Transverse colon (tissue), 4 donors: ENCODE results near the gene UBAC1. TPM values are rescaled to one million over a fixed set of nuclear protein-coding genes. Genes with fewer than 3 reads are reported as not detected.

ENCODE experiments used
- DNase-seq: peaks from one replicate; pipeline ENCODE4 v3.0.0-alpha.2; 2019
- H3K27ac ChIP-seq, 4 donors: fragments of 200-600 bp; sonication (generic); 2 replicates each; pipeline ENCODE4 v1.5.1; 2016 to 2018; ENCODE audit warnings: inconsistent platforms in 4 of 4
- H3K27me3 ChIP-seq: fragments of 200-600 bp; sonication (generic); 2 replicates; pipeline ENCODE4 v1.5.1; 2017; ENCODE audit warnings: inconsistent platforms
- H3K36me3 ChIP-seq, 4 donors: fragments of 200-600 bp; sonication (generic); 2 replicates each; pipeline ENCODE4 v1.5.1; 2017 to 2019; ENCODE audit warnings: inconsistent platforms in 4 of 4
- H3K4me1 ChIP-seq, 4 donors: fragments of 200-600 bp; sonication (generic); 2 replicates each; pipeline ENCODE4 v1.5.1; 2017 to 2020; ENCODE audit warnings: inconsistent platforms in 4 of 4
- H3K4me3 ChIP-seq, 4 donors: fragments of 200-600 bp; sonication (generic); 1 replicate in 1 of 4; 2 replicates in 3 of 4; pipeline versions ENCODE4 v1.5.1 to v1.6.1; 2017 to 2019; ENCODE audit warnings: inconsistent platforms in 4 of 4
- H3K9me3 ChIP-seq, 2 donors: fragments of 200-600 bp; sonication (generic); 2 replicates each; pipeline ENCODE4 v1.5.1; 2017 to 2019; ENCODE audit warnings: inconsistent platforms in 2 of 2
- EP300 ChIP-seq: sonication (generic); formaldehyde crosslinking; IDR thresholded peaks from one replicate; pipeline ENCODE4 v1.6.1; 2017; ENCODE audit warnings: antibody characterized with exemption, low read depth
- POLR2A ChIP-seq: fragments of 450-650 bp; IDR thresholded peaks from one replicate; pipeline ENCODE4 v1.6.1; 2016; ENCODE audit warnings: antibody characterized with exemption, mild to moderate bottlenecking, moderate library complexity
- POLR2AphosphoS5 ChIP-seq, 3 donors: sonication (generic); formaldehyde crosslinking; IDR thresholded peaks; one replicate each; pipeline ENCODE4 v1.6.1; 2016; ENCODE audit warnings: antibody characterized with exemption in 3 of 3
- WGBS, 2 donors: methylation state at CpG; one replicate each; pipeline ENCODE4 v1.1.5; 2018; ENCODE audit warnings: low coverage in 1 of 2; 5-methylcytosine and 5-hydroxymethylcytosine counted together
- in situ Hi-C, 4 donors: fragments of 200-750 bp; cut with MboI; loops; one replicate each; pipeline versions ENCODE4 v1.15.0 to v1.15.1; 2017; ENCODE audit warnings: low sequenced_read_pairs in 3 of 4, low pct_ligation_motif_present in 1 of 4, low pct_unique_long_range_greater_than_20kb in 1 of 4
- intact Hi-C: fragments of 100-400 bp; cut with DNase I; formaldehyde crosslinking; loops from one replicate; pipeline ENCODE4 v1.15.1; 2023; ENCODE audit warnings: low total_unique reads
- total RNA-seq, 4 donors: library from RNA; depleted of rRNA; stranded (reverse); fragments of >200 nt; gene quantifications; one replicate each; pipeline ENCODE4 v1.1.0, GENCODE V29; 2016
- TF ChIP-seq, protein P1 (sequence below), 5 experiments: fragments of 200-600 bp in 3 of 5; fragments of 450-650 bp in 2 of 5; sonication (generic) in 3 of 5; IDR thresholded peaks; 1 replicate in 2 of 5; 2 replicates in 3 of 5; pipeline ENCODE4 v1.5.1; 2016 to 2017; ENCODE audit warnings: antibody characterized with exemption in 5 of 5, inconsistent platforms in 3 of 5, mild to moderate bottlenecking in 2 of 5, moderate library complexity in 1 of 5

UBAC1 gene
- total RNA-seq, 4 donors from 2014 or later: 42.6 to 91.9 (median 62.9) TPM

DNA sequence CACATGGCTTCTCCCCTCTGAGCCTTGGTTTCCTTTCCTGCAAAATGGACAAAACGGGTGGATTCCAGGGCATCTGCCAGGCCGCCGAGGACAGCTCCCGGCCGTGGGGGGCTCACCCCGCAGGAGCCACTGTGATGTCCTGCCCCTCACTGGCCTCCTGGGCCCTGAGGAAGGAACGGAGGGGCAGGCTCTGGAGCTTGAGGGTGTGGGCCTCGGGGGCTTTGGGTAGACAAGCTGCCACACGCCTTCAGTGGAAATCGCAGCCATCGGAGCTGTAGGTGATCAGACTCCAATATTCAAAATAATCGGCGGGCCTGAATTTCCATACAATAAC, 32.2 kb upstream of the UBAC1 start:
- in situ Hi-C loops: no loop called here
- intact Hi-C loops: no loop called here
- Histone ChIP-seq H3K9me3 (no peaks in the 10 kb centered on the region), H3K36me3 (no peaks in the 10 kb centered on the region), H3K27ac (peak overlapping the region; percentile 84 to 86 (median 84)), H3K27me3 (peaks cover 20% of the 10 kb centered on the region), H3K4me3 (no peak overlapping the region), H3K4me1 (peaks cover 22 to 37% (median 27%) of the 10 kb centered on the region in 4 donors)
- DNase-seq: no peak
- WGBS, 2 donors: 70% methylated on average over 13 of the region's 13 CpGs; no CpG with 5 or more reads in 1 of the 2 donors
- TF ChIP-seq EP300: no peak
- TF ChIP-seq POLR2A: no peak
- TF ChIP-seq, protein P1, sequence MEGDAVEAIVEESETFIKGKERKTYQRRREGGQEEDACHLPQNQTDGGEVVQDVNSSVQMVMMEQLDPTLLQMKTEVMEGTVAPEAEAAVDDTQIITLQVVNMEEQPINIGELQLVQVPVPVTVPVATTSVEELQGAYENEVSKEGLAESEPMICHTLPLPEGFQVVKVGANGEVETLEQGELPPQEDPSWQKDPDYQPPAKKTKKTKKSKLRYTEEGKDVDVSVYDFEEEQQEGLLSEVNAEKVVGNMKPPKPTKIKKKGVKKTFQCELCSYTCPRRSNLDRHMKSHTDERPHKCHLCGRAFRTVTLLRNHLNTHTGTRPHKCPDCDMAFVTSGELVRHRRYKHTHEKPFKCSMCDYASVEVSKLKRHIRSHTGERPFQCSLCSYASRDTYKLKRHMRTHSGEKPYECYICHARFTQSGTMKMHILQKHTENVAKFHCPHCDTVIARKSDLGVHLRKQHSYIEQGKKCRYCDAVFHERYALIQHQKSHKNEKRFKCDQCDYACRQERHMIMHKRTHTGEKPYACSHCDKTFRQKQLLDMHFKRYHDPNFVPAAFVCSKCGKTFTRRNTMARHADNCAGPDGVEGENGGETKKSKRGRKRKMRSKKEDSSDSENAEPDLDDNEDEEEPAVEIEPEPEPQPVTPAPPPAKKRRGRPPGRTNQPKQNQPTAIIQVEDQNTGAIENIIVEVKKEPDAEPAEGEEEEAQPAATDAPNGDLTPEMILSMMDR (IDR thresholded peaks at IDR 0.05): no peak
- TF ChIP-seq POLR2AphosphoS5 (IDR thresholded peaks at IDR 0.05): no peak

DNA sequence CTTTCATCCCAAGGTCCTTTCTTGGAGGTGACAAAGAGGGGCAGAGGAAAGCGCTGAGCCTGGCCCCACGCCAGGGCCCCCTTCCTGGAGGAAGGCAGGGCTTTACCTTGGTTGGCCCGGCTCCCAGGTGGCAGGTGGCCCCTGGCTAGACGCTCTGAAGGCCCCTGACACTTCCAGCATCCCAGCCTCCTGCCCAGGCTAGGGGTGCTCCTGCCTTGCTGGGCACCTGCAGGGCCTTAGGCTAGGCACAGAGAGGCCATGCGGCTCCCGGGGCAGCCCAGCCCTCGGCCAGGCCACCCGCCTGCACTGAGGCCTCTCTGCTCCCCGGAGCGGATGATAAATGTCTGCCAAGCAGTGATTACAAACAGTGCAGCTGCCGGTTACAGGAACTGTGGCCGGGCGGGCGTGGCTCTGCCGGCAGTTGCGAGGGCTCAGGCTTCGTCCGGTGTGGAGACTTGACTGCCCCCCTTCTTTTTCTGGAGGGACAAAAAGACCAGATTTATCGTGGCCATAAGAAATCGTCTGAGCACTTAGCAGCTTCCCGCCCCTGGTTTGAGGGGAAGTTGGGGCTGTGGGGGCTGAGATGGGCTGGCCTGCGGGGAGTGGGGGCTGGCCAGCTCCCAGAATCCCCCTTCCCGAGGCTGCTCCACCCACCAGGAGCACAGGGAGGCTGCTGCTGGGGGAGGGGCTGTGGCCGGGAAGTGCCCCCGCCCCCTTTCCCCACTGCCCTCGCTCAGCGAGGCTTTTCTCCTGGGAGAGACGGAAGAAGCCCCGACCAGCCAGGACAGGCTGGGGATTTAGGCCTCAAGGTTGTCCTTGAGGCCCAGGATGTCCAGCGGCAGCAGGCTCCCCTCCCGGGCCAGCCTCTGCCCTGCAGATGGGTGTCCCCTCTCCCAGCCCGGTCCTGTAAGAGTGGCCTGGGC, 31.6 kb upstream of the UBAC1 start:
- Histone ChIP-seq H3K4me1 (peaks cover 22 to 37% (median 27%) of the 10 kb centered on the region in 4 donors), H3K4me3 (peak overlapping the region in 2 of 4 donors; percentile 7 to 28), H3K36me3 (no peaks in the 10 kb centered on the region), H3K27ac (peak overlapping the region; percentile 84 to 86 (median 84)), H3K27me3 (peaks cover 26% of the 10 kb centered on the region), H3K9me3 (no peaks in the 10 kb centered on the region)
- TF ChIP-seq EP300 (no peak), POLR2A (no peak), POLR2AphosphoS5 (IDR thresholded peaks at IDR 0.05) (peak; percentile 56 to 66 (median 57))
- TF ChIP-seq, protein P1 (IDR thresholded peaks at IDR 0.05): no peak
- WGBS, 2 donors: 7% methylated on average over 29 of the region's 32 CpGs; no CpG with 5 or more reads in 1 of the 2 donors
- DNase-seq: peak; percentile 80
- in situ Hi-C loops (no loop called here), intact Hi-C loops (no loop called here)

DNA sequence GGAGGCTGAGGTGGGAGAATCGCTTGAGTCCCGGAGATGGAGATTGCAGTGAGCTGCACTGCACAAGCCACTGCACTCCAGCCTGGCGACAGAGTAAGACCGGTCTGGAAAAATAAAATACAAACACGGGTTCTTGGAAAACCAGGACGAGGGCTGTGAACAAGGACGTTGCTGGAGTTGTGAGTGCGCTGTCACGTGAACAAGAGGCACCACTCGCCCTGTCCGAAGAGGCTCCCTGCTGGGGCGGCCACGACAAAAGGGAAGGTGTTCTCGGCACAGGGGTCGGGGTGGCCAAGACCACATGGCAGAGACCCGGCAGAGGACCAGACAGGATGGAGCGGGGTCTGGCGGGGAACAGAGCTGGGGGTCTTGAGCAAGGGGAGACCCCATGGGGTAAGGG, 30.6 kb upstream of the UBAC1 start:
- Histone ChIP-seq H3K27ac (peak overlapping the region; percentile 84 to 86 (median 84)), H3K4me3 (no peak overlapping the region), H3K9me3 (no peaks in the 10 kb centered on the region), H3K27me3 (peaks cover 31% of the 10 kb centered on the region), H3K36me3 (no peaks in the 10 kb centered on the region), H3K4me1 (peaks cover 22 to 37% (median 27%) of the 10 kb centered on the region in 4 donors)
- 73 to 89% methylated on average over 9 to 18 of the region's 18 CpGs for WGBS, 2 donors
- no peak for DNase-seq
- in situ Hi-C loops (no loop called here), intact Hi-C loops (loop anchor here (1.0 kb wide), 1 partner anchor 128 kb away; no protein-coding TSS in a partner anchor)
- TF ChIP-seq POLR2A (no peak), POLR2AphosphoS5 (IDR thresholded peaks at IDR 0.05) (no peak), EP300 (no peak)
- TF ChIP-seq, protein P1 (IDR thresholded peaks at IDR 0.05): no peak
